PFSK-1 (cell line): ENCODE data around the gene ISYNA1.

Experiments used
- FOXP2 ChIP-seq: optimal IDR thresholded peaks from 2 replicates; pipeline ENCODE3; 2011; ENCODE audit warnings: borderline replicate concordance, control low read depth, inconsistent platforms; ENCODE audit not compliant: insufficient read depth; ENCODE audit errors: extremely low read length, extremely low read depth
- POLR2AphosphoS5 ChIP-seq: IDR thresholded peaks from 2 replicates; pipeline ENCODE4 v1.6.1; 2012; ENCODE audit warnings: low read depth, mild to moderate bottlenecking, control low read depth, low read length, moderate library complexity
- SIN3A ChIP-seq: IDR thresholded peaks from 2 replicates; pipeline ENCODE4 v1.6.1; 2012; ENCODE audit warnings: mild to moderate bottlenecking, low read length, moderate library complexity, borderline replicate concordance; ENCODE audit not compliant: insufficient read depth
- TAF1 ChIP-seq: IDR thresholded peaks from 2 replicates; pipeline ENCODE4 v1.6.1; 2012; ENCODE audit warnings: low read length, control low read depth, borderline replicate concordance; ENCODE audit not compliant: insufficient read depth
- TF ChIP-seq, protein P1 (sequence below), 2 experiments: IDR thresholded peaks; 2 replicates each; pipeline versions ENCODE4 v1.6.1 to v1.8.0; 2011 to 2012; ENCODE audit warnings: low read depth in 2 of 2, low read length in 2 of 2, control low read depth in 1 of 2, inconsistent platforms in 1 of 2, mild to moderate bottlenecking in 1 of 2, moderate library complexity in 1 of 2; ENCODE audit not compliant: insufficient read depth in 1 of 2

Gene ISYNA1

GRCh38 chr19:18390065-18390907, 47.6 kb downstream of the ISYNA1 start:
- no peak for TF ChIP-seq TAF1
- TF ChIP-seq SIN3A = no peak
- TF ChIP-seq, protein P1, sequence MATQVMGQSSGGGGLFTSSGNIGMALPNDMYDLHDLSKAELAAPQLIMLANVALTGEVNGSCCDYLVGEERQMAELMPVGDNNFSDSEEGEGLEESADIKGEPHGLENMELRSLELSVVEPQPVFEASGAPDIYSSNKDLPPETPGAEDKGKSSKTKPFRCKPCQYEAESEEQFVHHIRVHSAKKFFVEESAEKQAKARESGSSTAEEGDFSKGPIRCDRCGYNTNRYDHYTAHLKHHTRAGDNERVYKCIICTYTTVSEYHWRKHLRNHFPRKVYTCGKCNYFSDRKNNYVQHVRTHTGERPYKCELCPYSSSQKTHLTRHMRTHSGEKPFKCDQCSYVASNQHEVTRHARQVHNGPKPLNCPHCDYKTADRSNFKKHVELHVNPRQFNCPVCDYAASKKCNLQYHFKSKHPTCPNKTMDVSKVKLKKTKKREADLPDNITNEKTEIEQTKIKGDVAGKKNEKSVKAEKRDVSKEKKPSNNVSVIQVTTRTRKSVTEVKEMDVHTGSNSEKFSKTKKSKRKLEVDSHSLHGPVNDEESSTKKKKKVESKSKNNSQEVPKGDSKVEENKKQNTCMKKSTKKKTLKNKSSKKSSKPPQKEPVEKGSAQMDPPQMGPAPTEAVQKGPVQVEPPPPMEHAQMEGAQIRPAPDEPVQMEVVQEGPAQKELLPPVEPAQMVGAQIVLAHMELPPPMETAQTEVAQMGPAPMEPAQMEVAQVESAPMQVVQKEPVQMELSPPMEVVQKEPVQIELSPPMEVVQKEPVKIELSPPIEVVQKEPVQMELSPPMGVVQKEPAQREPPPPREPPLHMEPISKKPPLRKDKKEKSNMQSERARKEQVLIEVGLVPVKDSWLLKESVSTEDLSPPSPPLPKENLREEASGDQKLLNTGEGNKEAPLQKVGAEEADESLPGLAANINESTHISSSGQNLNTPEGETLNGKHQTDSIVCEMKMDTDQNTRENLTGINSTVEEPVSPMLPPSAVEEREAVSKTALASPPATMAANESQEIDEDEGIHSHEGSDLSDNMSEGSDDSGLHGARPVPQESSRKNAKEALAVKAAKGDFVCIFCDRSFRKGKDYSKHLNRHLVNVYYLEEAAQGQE (IDR thresholded peaks at IDR 0.05; ENCODE audit: insufficient read depth in 1 of 2, low read depth in 2 of 2, low read length in 2 of 2) = no peak
- no peak for TF ChIP-seq FOXP2
- no peak for TF ChIP-seq POLR2AphosphoS5

DNA sequence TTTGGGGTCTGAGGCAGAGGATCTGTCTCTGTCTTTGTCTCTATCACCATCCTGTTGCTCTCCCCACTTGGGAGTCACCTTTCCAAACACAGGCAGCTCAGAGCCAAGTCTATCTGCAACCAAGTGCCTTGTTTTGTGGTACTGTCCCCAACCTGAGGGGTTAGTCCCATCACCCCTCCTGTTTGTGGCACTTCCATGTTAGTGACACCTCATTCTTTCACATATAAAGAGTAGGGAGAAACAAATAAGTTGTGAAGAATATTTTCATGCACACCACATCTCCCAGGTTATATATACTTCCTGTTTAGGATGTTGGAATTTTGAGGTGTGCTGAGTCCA, 48.2 kb downstream of the ISYNA1 start:
- TF ChIP-seq TAF1 (no peak), FOXP2 (no peak), POLR2AphosphoS5 (no peak), SIN3A (no peak)
- TF ChIP-seq, protein P1 (IDR thresholded peaks at IDR 0.05; ENCODE audit: insufficient read depth in 1 of 2, low read depth in 2 of 2, low read length in 2 of 2) = no peak

- no peak for TF ChIP-seq FOXP2
- no peak for TF ChIP-seq TAF1
- no peak for TF ChIP-seq POLR2AphosphoS5
- TF ChIP-seq, protein P1 (IDR thresholded peaks at IDR 0.05; ENCODE audit: insufficient read depth in 1 of 2, low read depth in 2 of 2, low read length in 2 of 2) = no peak
- no peak for TF ChIP-seq SIN3A
Measured at GRCh38 chr19:18388960-18389725, 48.8 kb downstream of the ISYNA1 start.

DNA sequence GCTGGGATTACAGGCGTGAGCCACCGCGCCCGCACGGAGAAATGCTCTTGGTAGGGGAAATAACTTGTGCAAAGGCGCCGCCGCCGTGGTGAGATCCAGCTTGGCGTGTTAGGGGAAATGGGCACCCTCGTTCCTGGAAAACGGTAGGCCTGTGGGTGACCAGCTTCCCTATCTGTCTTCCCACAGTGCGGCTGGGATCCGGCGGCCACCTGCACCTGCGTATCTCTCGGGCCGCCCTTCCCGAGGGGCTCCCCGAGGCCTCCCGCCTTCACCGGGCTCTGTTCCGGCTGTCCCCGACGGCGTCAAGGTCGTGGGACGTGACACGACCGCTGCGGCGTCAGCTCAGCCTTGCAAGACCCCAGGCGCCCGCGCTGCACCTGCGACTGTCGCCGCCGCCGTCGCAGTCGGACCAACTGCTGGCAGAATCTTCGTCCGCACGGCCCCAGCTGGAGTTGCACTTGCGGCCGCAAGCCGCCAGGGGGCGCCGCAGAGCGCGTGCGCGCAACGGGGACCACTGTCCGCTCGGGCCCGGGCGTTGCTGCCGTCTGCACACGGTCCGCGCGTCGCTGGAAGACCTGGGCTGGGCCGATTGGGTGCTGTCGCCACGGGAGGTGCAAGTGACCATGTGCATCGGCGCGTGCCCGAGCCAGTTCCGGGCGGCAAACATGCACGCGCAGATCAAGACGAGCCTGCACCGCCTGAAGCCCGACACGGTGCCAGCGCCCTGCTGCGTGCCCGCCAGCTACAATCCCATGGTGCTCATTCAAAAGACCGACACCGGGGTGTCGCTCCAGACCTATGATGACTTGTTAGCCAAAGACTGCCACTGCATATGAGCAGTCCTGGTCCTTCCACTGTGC, 49.6 kb downstream of the ISYNA1 start:
- TF ChIP-seq SIN3A (no peak), FOXP2 (peak; percentile 98), POLR2AphosphoS5 (no peak), TAF1 (no peak)

- no peak for TF ChIP-seq SIN3A
- TF ChIP-seq, protein P1 (IDR thresholded peaks at IDR 0.05; ENCODE audit: insufficient read depth in 1 of 2, low read depth in 2 of 2, low read length in 2 of 2) = no peak
- TF ChIP-seq TAF1 = no peak
- no peak for TF ChIP-seq POLR2AphosphoS5
- TF ChIP-seq FOXP2 = no peak
Measured at GRCh38 chr19:18386543-18387271, 51.2 kb downstream of the ISYNA1 start.
